Fibroblast of lung (primary cell): ENCODE data around the gene TMEM184B.

Experiments used
- EZH2 ChIP-seq: IDR thresholded peaks from 2 replicates; pipeline ENCODE4 v1.5.1; 2012; ENCODE audit warnings: low read length, control low read depth, mild to moderate bottlenecking; ENCODE audit errors: missing control alignments
- TF ChIP-seq, protein P1 (sequence below), 2 donors: IDR thresholded peaks in 1 of 2; conservative IDR thresholded peaks in 1 of 2; 1 replicate in 1 of 2; 2 replicates in 1 of 2; pipeline ENCODE4 v1.5.1; 2011 to 2012; ENCODE audit warnings: low read length in 2 of 2, control low read depth in 1 of 2, inconsistent platforms in 1 of 2, low read depth in 1 of 2, mild to moderate bottlenecking in 1 of 2

DNA sequence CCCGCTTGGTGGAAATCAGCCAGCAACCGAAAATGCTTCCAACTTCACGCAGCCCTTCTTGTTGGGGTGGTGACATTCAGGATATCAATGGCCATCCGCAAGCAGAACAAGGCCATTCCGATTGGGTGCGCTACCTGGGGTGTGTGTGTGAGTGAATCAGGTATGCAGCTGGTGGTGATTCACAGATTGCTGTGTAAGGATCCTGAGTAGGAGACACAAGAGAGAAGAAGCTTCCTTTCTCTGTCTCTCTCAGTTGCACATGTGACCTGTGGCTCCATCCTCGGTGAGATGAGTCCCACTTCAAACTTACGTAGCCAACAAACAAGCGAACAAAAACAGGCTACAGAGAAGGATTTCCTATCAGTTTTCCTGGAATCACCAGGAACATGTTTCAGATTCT, 9.6 kb upstream of the TMEM184B start:
- TF ChIP-seq, protein P1, sequence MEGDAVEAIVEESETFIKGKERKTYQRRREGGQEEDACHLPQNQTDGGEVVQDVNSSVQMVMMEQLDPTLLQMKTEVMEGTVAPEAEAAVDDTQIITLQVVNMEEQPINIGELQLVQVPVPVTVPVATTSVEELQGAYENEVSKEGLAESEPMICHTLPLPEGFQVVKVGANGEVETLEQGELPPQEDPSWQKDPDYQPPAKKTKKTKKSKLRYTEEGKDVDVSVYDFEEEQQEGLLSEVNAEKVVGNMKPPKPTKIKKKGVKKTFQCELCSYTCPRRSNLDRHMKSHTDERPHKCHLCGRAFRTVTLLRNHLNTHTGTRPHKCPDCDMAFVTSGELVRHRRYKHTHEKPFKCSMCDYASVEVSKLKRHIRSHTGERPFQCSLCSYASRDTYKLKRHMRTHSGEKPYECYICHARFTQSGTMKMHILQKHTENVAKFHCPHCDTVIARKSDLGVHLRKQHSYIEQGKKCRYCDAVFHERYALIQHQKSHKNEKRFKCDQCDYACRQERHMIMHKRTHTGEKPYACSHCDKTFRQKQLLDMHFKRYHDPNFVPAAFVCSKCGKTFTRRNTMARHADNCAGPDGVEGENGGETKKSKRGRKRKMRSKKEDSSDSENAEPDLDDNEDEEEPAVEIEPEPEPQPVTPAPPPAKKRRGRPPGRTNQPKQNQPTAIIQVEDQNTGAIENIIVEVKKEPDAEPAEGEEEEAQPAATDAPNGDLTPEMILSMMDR (conservative IDR thresholded peaks at IDR 0.05 in 1 of 2, IDR thresholded peaks at IDR 0.05 in 1 of 2; ENCODE audit: low read depth in 1 of 2, low read length in 2 of 2) = no peak
- TF ChIP-seq EZH2 = no peak
